A549 (cell line): ENCODE data around the gene SARS2. TPM values are rescaled to one million over a fixed set of nuclear protein-coding genes. Genes with fewer than 3 reads are reported as not detected.

Experiments used
- ATAC-seq, 2 experiments: fragments of 200-7000 bp in 1 of 2; fragments of >200 bp in 1 of 2; cut with Nextera tagmentation in 1 of 2; cut with Tn5 transposase in 1 of 2; 3 replicates each; pipeline versions ENCODE4 v1.8.0 to v1.9.1; 2018 to 2020; ENCODE audit warnings: mild to moderate bottlenecking in 1 of 2, moderate library complexity in 1 of 2
- CTCF ChIA-PET: fragments of 300-600 bp; sonication (Branson Sonifier 250); formaldehyde crosslinking; extraction: SDS; loops from one replicate; lab custom pipeline; 2021; ENCODE audit warnings: antibody characterized with exemption, inconsistent platforms; lab: Yijun Ruan, JAX
- POLR2A ChIA-PET: fragments of 350-600 bp; formaldehyde crosslinking; extraction: SDS; loops from one replicate; lab custom pipeline; 2021; ENCODE audit warnings: antibody characterized with exemption, inconsistent platforms; lab: Yijun Ruan, JAX
- DNase-seq, 2 experiments: peaks; one replicate each; pipeline versions ENCODE4 v3.0.0 to v3.0.0-alpha.2; 2011 to 2016; ENCODE audit warnings: low read depth in 1 of 2, low spot score in 1 of 2
- FAIRE-seq: peaks from 2 replicates; lab custom pipeline; 2011; peaks lifted over from hg19 to GRCh38; lab: Jason Lieb, UNC
- H3K27ac ChIP-seq, 2 experiments: fragments of >200 bp; sonication (Bioruptor Twin); formaldehyde crosslinking; 3 replicates each; pipeline ENCODE4 v1.5.1; 2016 to 2017
- H3K4me1 ChIP-seq: fragments of >200 bp; sonication (Bioruptor Twin); formaldehyde crosslinking; 3 replicates; pipeline ENCODE4 v1.6.1; 2016
- H3K4me2 ChIP-seq: fragments of >200 bp; sonication (Bioruptor Twin); formaldehyde crosslinking; 3 replicates; pipeline ENCODE4 v1.6.1; 2016
- H3K4me3 ChIP-seq: fragments of >200 bp; sonication (Bioruptor Twin); formaldehyde crosslinking; 3 replicates; pipeline ENCODE4 v1.5.1; 2016
- H3K9me3 ChIP-seq: fragments of >200 bp; sonication (Bioruptor Twin); formaldehyde crosslinking; 3 replicates; pipeline ENCODE4 v1.6.1; 2016
- BHLHE40 ChIP-seq: IDR thresholded peaks from 2 replicates; pipeline ENCODE4 v1.6.1; 2012; ENCODE audit warnings: low read depth, low read length, inconsistent platforms
- CHD2 ChIP-seq: fragments of 150-350 bp; IDR thresholded peaks from 2 replicates; pipeline ENCODE4 v1.6.1; 2014; ENCODE audit warnings: low read length; ENCODE audit not compliant: partially characterized antibody
- GATA3 ChIP-seq: IDR thresholded peaks from 2 replicates; pipeline ENCODE4 v1.6.1; 2012; ENCODE audit warnings: borderline replicate concordance
- HDAC2 ChIP-seq: fragments of 200-600 bp; sonication (generic); IDR thresholded peaks from 2 replicates; pipeline ENCODE4 v1.6.1; 2016
- HEYL ChIP-seq: fragments of 250-450 bp; sonication (Bioruptor Pico); IDR thresholded peaks from 2 replicates; pipeline ENCODE4 v1.8.0; 2021; ENCODE audit warnings: mild to moderate bottlenecking, moderate library complexity
- HOXB13 ChIP-seq: fragments of 250-450 bp; sonication (Bioruptor Pico); IDR thresholded peaks from 2 replicates; pipeline ENCODE4 v1.5.0; 2020; ENCODE audit warnings: low read depth, mild to moderate bottlenecking, moderate library complexity
- JUN ChIP-seq, 2 experiments: fragments of >200 bp; sonication (Bioruptor Twin); formaldehyde crosslinking; IDR thresholded peaks; 2 replicates in 1 of 2; 3 replicates in 1 of 2; pipeline ENCODE4 v1.6.1; 2016 to 2017
- JUNB ChIP-seq: fragments of >200 bp; sonication (Bioruptor Twin); formaldehyde crosslinking; IDR thresholded peaks from 2 replicates; pipeline ENCODE4 v1.6.1; 2016
- MYC ChIP-seq: IDR thresholded peaks from 2 replicates; pipeline ENCODE4 v1.6.1; 2012; ENCODE audit warnings: mild to moderate bottlenecking, inconsistent platforms, low read length, improper control_type of control experiment, borderline replicate concordance
- NFE2L2 ChIP-seq: fragments of 150-350 bp; conservative IDR thresholded peaks from 2 replicates; pipeline ENCODE4 v1.6.1; 2014; ENCODE audit warnings: low read length
- RARB ChIP-seq: fragments of 250-450 bp; sonication (Bioruptor Pico); IDR thresholded peaks from 2 replicates; pipeline ENCODE4 v1.8.0; 2021; ENCODE audit warnings: mild to moderate bottlenecking, moderate library complexity
- RCOR1 ChIP-seq: fragments of 150-350 bp; IDR thresholded peaks from 2 replicates; pipeline ENCODE4 v1.6.1; 2014; ENCODE audit warnings: antibody characterized with exemption, low read length, low read depth
- RFX5 ChIP-seq: fragments of 450-650 bp; IDR thresholded peaks from 2 replicates; pipeline ENCODE4 v1.7.1; 2014; ENCODE audit warnings: antibody characterized with exemption, mild to moderate bottlenecking, moderate library complexity
- SREBF2 ChIP-seq: fragments of 450-650 bp; IDR thresholded peaks from 2 replicates; pipeline ENCODE4 v1.6.1; 2014; ENCODE audit warnings: mild to moderate bottlenecking, moderate library complexity
- TFCP2L1 ChIP-seq: fragments of 250-450 bp; sonication (Bioruptor Pico); IDR thresholded peaks from 2 replicates; pipeline ENCODE4 v1.5.0; 2021; ENCODE audit warnings: mild to moderate bottlenecking
- ZNF302 ChIP-seq: fragments of 250-450 bp; sonication (Bioruptor Pico); IDR thresholded peaks from 2 replicates; pipeline ENCODE4 v1.9.0; 2021; ENCODE audit warnings: inconsistent platforms, mild to moderate bottlenecking, moderate library complexity
- WGBS: methylation state at CpG from one replicate; pipeline ENCODE4 v1.1.6; 2017; ENCODE audit errors: missing lambda C conversion rate; 5-methylcytosine and 5-hydroxymethylcytosine counted together
- polyA plus RNA-seq, 4 experiments: library from polyadenylated mRNA; depleted of rRNA in 3 of 4; stranded (reverse); fragments of >200 nt; fragmentation: RNase III in 1 of 4; extraction: RNeasy Plus Mini Kit Qiagen cat#74134 plus additional on column Dnase treatment in 1 of 4; gene quantifications; 2 replicates in 3 of 4; 3 replicates in 1 of 4; pipeline ENCODE4 v1.2.3, GENCODE V29; 2011 to 2017
- TF ChIP-seq, protein P1 (sequence below): fragments of 200-600 bp; sonication (generic); IDR thresholded peaks from 2 replicates; pipeline ENCODE4 v1.6.1; 2016; ENCODE audit warnings: antibody characterized with exemption, mild to moderate bottlenecking, moderate library complexity
- TF ChIP-seq, protein P2 (sequence below): fragments of 150-350 bp; IDR thresholded peaks from 2 replicates; pipeline ENCODE4 v1.6.1; 2014; ENCODE audit warnings: low read depth, mild to moderate bottlenecking, low read length
- TF ChIP-seq, protein P3 (sequence below): fragments of >200 bp; sonication (Bioruptor Twin); formaldehyde crosslinking; IDR thresholded peaks from 3 replicates; pipeline ENCODE4 v1.5.1; 2016

The SARS2 gene
- polyA plus RNA-seq, 2 of the 4 experiments (the other 2 are of a cell fraction): 46.1 to 93.4 TPM

DNA sequence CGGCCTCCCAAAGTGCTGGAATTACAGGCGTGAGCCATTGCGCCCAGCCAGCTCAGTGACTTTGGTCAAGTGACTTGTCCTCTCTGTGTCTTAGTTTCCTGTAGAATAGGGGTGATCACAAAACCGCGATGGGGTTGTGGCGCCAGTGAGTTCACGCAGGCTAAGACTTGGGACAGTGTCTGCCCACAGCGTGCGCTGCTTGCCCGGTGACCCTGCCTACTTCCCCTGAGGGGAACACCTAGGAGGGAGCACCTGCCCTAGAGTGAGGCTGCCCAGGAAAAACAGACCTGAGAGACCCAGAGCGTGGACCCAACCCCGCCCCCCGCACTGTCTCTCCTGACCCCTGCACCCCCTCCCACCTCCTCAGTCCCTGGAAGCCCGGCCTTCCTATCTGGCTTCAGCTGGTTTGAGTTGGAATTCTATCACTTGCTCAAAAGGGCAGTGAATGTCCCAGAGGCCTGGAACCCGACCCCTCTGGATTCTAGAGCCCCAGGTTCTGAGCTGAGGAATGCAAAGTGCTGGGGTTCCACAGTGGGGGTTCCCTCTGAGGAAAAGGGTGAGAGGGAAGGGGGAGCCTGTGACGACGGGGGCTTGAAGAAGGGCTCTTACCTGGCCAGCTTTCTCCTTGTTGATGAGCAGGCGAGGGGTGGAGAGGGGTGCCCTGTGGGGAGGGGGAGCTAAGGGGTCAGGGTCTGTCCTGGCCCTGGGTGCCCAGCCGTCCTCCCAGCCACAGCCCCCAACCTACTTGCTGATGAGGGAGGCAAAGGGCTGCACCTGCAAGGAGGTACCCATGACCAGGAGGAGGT, 50.3 kb downstream of the SARS2 start:
- H3K4me1 ChIP-seq: peaks cover 4% of the 10 kb centered on the region; the same call in 2 of the 3 replicates
- no peak for ATAC-seq
- TF ChIP-seq NFE2L2: no peak
- no peak for TF ChIP-seq BHLHE40
- TF ChIP-seq RFX5: no peak
- TF ChIP-seq CHD2: no peak
- TF ChIP-seq JUNB: no peak
- no peak for TF ChIP-seq ZNF302 (CRISPR knock-in tag)
- TF ChIP-seq, protein P1, sequence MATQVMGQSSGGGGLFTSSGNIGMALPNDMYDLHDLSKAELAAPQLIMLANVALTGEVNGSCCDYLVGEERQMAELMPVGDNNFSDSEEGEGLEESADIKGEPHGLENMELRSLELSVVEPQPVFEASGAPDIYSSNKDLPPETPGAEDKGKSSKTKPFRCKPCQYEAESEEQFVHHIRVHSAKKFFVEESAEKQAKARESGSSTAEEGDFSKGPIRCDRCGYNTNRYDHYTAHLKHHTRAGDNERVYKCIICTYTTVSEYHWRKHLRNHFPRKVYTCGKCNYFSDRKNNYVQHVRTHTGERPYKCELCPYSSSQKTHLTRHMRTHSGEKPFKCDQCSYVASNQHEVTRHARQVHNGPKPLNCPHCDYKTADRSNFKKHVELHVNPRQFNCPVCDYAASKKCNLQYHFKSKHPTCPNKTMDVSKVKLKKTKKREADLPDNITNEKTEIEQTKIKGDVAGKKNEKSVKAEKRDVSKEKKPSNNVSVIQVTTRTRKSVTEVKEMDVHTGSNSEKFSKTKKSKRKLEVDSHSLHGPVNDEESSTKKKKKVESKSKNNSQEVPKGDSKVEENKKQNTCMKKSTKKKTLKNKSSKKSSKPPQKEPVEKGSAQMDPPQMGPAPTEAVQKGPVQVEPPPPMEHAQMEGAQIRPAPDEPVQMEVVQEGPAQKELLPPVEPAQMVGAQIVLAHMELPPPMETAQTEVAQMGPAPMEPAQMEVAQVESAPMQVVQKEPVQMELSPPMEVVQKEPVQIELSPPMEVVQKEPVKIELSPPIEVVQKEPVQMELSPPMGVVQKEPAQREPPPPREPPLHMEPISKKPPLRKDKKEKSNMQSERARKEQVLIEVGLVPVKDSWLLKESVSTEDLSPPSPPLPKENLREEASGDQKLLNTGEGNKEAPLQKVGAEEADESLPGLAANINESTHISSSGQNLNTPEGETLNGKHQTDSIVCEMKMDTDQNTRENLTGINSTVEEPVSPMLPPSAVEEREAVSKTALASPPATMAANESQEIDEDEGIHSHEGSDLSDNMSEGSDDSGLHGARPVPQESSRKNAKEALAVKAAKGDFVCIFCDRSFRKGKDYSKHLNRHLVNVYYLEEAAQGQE: no peak
- TF ChIP-seq HOXB13 (CRISPR knock-in tag): no peak
- no peak for TF ChIP-seq RCOR1
- TF ChIP-seq, protein P2, sequence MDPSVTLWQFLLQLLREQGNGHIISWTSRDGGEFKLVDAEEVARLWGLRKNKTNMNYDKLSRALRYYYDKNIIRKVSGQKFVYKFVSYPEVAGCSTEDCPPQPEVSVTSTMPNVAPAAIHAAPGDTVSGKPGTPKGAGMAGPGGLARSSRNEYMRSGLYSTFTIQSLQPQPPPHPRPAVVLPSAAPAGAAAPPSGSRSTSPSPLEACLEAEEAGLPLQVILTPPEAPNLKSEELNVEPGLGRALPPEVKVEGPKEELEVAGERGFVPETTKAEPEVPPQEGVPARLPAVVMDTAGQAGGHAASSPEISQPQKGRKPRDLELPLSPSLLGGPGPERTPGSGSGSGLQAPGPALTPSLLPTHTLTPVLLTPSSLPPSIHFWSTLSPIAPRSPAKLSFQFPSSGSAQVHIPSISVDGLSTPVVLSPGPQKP: no peak
- TF ChIP-seq SREBF2: no peak
- no peak for TF ChIP-seq TFCP2L1 (CRISPR knock-in tag)

DNA sequence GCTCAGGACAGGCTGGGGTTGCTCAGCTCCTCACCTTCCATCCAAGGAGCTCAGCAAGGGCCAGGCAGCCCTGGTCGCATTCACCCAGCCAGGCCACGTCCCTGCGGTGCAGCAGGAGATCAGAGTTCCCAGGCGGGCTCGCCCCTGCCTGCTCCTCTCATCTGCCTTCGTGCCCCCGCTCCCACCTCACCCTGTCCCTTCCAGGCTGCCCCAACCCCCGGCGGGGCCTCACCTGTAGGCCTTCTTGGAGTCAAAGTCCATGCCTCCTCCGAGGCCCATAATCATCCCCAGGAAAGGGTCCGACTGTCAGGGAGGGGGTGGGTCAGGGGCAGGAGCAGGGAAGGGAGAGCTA, 51.2 kb downstream of the SARS2 start:
- DNase-seq (no peak), ATAC-seq (no peak; a peak in 1 of 6 replicates), FAIRE-seq (no peak)
- TF ChIP-seq GATA3 (no peak), RARB (CRISPR knock-in tag) (no peak), MYC (no peak), HDAC2 (no peak), HEYL (CRISPR knock-in tag) (no peak), BHLHE40 (no peak), JUN (IDR thresholded peaks at IDR 0.05) (no peak)
- TF ChIP-seq, protein P3, sequence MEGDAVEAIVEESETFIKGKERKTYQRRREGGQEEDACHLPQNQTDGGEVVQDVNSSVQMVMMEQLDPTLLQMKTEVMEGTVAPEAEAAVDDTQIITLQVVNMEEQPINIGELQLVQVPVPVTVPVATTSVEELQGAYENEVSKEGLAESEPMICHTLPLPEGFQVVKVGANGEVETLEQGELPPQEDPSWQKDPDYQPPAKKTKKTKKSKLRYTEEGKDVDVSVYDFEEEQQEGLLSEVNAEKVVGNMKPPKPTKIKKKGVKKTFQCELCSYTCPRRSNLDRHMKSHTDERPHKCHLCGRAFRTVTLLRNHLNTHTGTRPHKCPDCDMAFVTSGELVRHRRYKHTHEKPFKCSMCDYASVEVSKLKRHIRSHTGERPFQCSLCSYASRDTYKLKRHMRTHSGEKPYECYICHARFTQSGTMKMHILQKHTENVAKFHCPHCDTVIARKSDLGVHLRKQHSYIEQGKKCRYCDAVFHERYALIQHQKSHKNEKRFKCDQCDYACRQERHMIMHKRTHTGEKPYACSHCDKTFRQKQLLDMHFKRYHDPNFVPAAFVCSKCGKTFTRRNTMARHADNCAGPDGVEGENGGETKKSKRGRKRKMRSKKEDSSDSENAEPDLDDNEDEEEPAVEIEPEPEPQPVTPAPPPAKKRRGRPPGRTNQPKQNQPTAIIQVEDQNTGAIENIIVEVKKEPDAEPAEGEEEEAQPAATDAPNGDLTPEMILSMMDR: no peak
- POLR2A ChIA-PET: no interaction called here
- 90% methylated on average over 11 of the region's 11 CpGs for WGBS
- Histone ChIP-seq H3K9me3 (no peaks in the 10 kb centered on the region), H3K27ac (no peak overlapping the region), H3K4me2 (no peak overlapping the region), H3K4me3 (no peak overlapping the region), H3K4me1 (peaks cover 4% of the 10 kb centered on the region; the same call in 2 of the 3 replicates)
- CTCF ChIA-PET: interaction anchor here (1.0 to 31.8 kb wide), 13 partner anchors 3 to 365 kb away, joined by 3 to 652 read pairs (median 4); partner anchors contain the start of genes MRPS12, NFKBIB, RINL and SARS2

More for the DNA sequence above, 50.3 kb downstream of the SARS2 start:
- ChIA-PET CTCF (interaction anchor here (0.6 to 31.8 kb wide), 9 partner anchors 2 to 365 kb away, joined by 3 to 652 read pairs (median 14); partner anchors contain the start of genes MRPS12, NFKBIB, RINL and SARS2), POLR2A (no interaction called here)
- H3K9me3 ChIP-seq: no peaks in the 10 kb centered on the region
- 91% methylated on average over 19 of the region's 19 CpGs for WGBS
- FAIRE-seq (no peak), DNase-seq (no peak)
- no peak overlapping the region for H3K4me2 ChIP-seq
- no peak overlapping the region for H3K27ac ChIP-seq
- no peak overlapping the region for H3K4me3 ChIP-seq
